HG03095 (cell line): Measurements from ENCODE around the gene SYT14.
"Not testable (repeated sequence)": the region's sequence is repeated elsewhere in the genome, so short reads cannot be mapped to it uniquely, and the experiment has no call there.

ENCODE experiments used
- ATAC-seq: cut with Tn5 transposase; IDR thresholded peaks from one replicate; pipeline ENCODE4 v1.9.1; 2021; ENCODE audit warnings: moderate library complexity; ENCODE audit not compliant: unreplicated experiment

SYT14 gene

DNA sequence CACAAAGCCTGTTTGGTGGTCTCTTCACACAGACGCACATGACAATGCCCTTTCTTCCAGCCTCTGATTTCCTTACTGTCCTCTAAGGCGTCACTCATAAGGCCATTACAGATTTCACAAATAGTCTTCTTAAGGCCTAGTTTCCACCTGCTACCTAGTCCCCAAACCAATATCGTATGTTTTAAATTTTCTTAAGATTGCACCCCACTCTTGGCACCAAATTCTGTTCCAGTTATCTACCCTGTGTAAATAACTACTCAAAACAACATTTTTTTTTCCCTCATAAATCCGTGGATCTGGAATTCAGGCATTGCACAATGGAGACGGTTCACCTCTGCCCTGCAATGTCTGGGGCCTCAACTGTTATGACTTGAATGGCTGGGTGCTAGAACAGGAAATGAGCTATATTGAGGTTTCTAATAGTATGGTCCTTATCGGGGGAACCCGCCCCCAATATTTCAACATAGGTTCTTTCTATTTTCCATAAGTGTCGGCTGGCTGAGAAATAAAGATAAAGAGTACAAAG, 257.7 kb downstream of the SYT14 start:
- ATAC-seq = no peak

DNA sequence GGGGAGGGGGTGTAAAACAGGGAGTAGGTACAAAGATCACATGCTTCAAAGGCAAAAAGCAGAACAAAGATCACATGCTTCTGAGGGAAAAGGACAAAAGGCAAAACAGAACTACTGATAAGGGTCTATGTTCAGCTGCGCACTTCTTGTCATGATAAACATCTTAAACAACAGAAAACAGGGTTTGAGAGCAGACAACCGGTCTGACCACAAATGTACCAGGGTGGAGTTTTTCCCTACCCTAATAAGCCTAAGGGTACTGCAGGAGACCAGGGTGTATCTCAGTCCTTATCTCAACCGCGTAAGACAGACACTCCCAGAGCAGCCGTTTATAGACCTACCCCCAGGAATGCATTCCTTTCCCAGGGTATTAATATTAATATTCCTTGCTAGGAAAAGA, 258.2 kb downstream of the SYT14 start:
- ATAC-seq = not testable (repeated sequence)

DNA sequence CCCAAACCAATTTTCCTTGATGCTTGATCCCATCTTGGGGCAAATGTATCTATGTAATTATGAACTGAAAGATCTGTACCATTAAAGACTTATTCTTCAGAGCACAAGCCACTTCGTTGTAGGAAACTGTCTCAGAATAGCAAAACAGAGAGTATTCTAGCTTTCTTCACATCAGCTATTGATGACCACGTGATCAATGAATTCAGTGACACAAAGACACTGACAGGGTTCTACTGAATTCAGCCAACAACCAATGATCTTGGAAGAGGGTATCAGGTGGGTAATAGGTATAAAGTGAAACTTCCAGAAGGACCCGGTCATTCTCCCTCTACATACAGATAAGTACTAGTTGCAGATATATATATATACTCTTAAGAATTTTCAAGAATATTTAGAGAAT, 260.8 kb downstream of the SYT14 start:
- no peak for ATAC-seq

DNA sequence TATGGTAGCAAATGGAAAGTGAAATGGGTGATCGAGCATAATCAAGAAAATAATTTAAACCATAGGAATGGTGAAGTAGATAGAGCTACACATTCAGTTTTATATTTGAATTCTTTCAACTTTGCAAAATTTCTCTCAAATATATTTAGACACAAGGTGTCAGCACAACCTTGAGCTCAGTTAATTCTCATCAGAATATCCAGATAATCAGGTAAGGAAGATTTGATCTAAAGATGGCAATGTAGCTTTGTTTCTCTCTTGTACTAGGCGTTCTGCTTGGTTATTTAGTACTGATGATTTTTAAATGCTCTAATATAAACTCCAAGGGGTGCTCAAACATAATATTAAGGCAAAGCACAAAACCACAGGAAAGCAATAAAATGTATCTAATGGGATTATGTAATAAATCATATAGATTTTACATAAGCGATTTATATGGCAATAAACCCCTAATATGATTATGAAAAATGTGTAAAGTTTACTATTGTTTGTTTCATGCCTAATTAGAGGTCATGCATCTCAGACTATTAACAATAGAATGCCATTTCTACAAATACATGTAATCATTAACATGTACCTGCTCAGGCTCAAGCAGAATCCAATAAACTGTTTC, 262.2 kb downstream of the SYT14 start:
- ATAC-seq = no peak

DNA sequence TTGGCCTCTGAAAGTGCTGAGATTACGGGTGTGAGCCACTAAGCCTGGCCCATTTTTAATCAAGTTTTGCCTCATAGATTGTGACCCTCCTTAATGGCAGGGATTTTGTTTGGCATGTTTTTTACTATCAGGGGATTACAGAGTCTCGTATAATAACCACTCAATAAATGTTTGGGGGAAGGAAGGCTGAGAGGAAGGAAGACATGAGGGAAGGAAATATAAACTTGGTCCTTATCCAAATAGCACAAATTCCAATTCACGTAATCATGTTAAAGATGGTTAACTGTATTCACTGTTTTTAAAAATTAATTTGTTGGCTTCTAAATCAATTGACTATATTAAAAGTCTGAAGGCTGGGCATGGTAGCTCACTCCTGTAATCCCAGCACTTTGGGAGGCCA, 263.7 kb downstream of the SYT14 start:
- no peak for ATAC-seq

DNA sequence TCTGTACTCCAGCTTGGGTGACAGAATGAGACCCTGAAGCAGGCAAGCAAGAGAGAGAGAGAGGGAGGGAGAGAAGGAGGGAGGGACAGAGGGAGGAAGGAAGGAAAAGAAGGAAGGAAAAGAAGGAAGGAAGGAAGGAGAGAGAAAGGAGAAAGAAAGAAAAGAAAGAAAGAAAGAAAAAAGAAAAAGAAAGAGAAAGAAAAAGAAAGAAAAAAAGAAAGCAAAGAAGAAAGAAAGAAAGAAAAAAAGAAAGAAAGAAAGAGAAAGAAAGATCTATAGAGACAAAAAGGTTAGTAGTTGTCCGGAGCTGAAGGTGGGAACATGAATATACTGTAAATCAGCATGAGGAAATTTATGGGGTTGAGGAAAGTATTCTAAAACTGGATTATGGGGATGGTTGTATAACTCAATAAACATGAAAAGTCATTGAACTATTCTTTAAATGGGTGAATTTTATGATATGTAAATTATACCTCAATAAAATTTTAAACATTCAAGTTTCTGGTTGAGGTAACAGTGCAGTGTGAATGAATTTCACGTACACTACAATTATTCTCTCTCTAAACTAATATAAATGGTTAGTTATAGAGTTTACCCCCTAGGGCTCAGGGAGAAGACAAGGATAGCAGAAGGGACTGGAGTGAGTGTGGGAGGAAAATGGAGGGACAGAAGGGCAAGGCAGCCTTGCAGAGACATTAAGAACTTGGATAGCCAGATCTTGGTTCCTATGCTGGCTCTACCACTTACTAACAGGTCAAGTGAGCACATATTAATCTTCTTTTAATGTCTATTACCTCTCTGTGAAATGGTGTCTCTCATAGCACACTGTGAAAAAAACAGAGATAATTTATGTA, 269.8 kb downstream of the SYT14 start:
- no peak for ATAC-seq

DNA sequence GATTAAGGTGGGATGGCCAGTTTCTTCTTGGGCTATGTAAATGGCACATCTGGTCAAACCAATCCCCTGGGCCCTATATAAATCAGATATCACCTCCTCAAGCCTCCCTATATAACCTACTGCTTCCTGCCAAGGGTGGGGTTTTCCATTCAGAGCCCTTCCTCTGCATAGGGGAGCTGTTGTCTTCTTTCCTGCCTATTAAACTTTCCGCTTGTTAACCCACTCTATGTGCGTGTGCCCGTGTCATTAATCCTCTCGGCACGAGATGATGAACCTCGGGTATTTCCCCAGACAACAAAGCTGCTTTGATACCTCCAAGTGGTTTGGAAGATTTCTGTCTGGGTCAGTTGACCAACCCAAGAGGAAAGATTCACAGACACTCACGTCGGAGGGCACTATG, 275.3 kb downstream of the SYT14 start:
- no peak for ATAC-seq

DNA sequence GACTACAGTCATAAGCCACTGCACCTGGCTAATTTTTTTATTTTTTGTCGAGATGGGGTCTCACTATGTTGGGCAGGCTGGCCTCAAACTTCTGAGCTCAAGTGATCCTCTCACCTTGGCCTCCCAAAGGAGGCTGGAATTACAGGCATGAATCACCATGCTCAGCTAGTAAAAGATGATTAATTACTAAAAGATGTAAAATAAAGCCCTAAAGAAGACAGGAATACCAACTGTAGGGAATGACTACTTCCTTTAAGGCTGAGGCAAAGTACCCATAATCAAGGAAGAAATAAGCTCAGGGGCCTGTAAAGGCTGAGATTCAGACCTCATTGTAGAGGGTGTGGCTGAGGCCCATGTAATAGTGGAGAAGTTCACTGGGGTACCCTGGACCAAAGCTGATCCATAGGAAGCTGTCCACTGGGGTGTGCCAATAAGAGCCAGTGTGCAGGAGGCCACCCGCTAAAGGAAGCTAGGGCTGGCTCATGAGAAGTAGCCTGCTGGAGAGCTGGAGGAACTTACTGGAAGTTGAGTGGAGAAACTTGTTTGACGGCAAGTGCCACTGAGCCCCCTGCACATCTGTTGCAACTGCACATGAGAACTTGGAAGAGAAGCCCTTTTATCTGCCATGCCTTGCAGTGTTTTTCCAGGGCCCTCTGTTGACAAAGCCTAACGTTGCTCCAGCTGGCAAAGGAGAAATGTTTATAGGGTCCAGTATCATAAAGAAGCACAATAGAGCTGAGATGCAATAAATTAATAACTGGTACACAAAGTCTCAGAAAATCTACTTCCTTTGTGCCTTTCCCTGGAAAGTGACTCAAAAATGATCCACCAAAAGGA, 276.8 kb downstream of the SYT14 start:
- ATAC-seq = no peak

DNA sequence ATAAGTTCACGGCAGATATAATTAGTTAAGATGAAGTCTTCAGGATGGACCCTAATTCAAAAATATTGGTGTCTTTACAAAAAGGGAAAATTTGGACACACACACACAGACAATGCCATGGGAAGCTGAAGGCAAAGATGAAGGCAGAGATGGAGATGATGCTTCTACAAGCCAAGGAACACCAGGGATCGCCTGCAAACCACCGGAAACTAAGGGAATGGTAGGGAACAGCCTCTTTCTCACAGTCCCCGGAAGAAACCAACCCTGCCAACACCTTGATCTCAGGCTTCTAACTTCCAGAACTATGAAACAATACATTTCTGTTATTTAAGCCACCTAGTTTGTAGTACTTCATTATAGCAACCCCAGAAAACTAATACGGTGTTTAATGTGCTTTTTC, 279.5 kb downstream of the SYT14 start:
- no peak for ATAC-seq

DNA sequence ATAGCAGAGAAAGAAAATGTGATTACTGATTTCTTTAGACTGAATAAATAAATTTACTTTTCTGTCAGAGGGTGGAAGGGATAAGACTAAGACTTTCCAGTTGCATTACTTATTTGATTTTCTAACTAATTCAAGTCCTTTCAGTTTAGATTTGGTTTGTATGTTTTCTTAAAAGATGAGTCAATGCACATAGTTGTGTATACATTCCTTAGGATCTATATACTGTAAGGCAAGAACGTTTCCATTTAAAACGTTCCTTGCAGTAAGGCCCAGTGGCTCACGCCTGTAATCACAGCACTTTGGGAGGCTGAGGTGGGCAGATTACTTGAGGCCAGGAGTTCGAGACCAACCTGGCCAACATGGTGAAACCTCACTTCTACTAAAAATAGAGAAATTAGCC, 280.0 kb downstream of the SYT14 start:
- no peak for ATAC-seq
